ENCODE measurements around the gene TWF1. TPM values are rescaled to one million over a fixed set of nuclear protein-coding genes. Genes with fewer than 3 reads are reported as not detected.
"Not testable (repeated sequence)": the region's sequence is repeated elsewhere in the genome, so short reads cannot be mapped to it uniquely, and the experiment has no call there.

Gene TWF1
- 10 to 100 TPM; 20.4 to 21.7 (median 21.3) TPM for polyA plus RNA-seq

DNA sequence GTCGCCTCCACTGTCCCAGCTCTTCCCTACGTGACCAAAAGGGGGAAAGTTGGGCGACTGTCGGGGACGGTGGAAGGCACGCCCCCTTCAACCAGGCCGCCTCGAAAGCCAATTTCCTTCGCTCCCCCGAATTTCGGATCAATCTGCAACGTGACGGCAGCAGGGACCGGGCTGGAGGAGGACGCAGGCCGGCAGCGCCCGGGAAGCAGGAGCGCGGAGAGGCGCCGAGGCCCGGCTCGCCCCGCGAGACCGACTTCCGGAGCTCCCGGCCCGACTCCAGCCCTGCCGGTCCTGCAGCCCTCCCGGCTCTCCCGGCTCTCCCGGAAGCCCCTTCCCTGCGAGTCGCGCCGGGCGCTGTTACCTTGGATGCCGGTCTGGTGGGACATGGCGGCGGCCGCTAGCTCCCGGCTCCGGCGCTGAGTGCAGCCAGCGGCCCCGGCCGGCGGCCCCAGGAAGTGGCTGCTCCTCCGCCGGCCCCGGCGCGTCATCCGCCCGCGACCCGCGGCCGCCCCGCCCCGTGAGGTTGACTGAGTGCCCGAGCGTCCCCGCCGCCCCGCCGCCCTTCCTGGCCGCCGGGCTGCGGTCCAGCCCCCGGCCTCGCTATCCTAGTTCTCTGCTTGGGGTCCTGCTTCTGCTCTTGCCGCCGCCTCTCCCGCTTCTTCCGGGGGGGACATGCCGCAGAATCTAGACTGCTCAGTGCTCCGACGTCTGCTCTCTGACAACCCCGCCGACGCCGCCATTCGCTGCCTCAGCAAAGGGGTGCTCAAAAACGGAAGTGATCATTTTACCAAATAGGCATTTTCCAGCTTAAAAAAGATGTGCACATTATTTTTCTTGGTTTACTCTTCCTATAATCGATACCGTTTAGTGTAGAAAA, at the start of gene TWF1:
Gene TWF1, minus strand, starts transcription at position 458 of the 877 bp plus-strand sequence. Its CDS starts 72 bp downstream, at position 386.
- peak; percentile 90 to 91 (median 91) for DNase-seq
- Mint-ChIP-seq H3K27me3 (ENCODE audit: low read depth in 3 of 3) (peaks cover 2 to 15% (median 9%) of the 10 kb centered on the region in 3 donors), H3K36me3 (peaks cover 0 to 6% (median 6%) of the 10 kb centered on the region in 3 donors), H3K27ac (peak within 1 kb of the TSS; percentile 98 to 100 (median 100)), H3K4me1 (peaks cover 34 to 51% of the 10 kb centered on the region in 2 donors), H3K9me3 (no peaks in the 10 kb centered on the region), H3K4me3 (peak within 1 kb of the TSS; percentile 99 to 100 (median 100))

DNA sequence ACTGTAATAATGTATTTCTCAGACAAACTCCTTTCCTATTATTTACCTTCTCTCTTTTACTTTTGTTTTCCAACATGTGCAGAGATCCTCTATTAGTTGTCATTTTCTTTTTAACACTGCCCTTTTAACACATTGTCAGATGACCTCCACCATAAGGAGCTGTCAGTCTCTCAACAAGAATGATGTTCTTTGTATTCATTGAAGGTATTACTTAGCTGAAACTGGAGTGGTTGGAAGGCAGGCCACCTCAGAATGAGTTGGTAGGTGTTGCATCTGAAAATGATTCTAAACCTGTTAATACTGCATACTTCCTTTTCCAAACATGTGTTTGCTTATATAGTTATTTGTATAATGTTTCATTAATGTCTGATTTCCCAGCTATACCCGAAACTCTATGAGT, 46.6 kb upstream of the TWF1 start:
- H3K4me1 Mint-ChIP-seq = no peaks in the 10 kb centered on the region
- H3K9me3 Mint-ChIP-seq = peaks cover under 1 to 5% (median 2%) of the 10 kb centered on the region in 6 donors
- H3K27me3 Mint-ChIP-seq (ENCODE audit: low read depth in 3 of 3) = peaks cover 0 to under 1% (median 0%) of the 10 kb centered on the region in 3 donors
- H3K27ac Mint-ChIP-seq = no peak overlapping the region
- H3K36me3 Mint-ChIP-seq = peaks cover 2 to 12% (median 3%) of the 10 kb centered on the region in 3 donors
- H3K4me3 Mint-ChIP-seq = no peak overlapping the region
- DNase-seq = no peak

DNA sequence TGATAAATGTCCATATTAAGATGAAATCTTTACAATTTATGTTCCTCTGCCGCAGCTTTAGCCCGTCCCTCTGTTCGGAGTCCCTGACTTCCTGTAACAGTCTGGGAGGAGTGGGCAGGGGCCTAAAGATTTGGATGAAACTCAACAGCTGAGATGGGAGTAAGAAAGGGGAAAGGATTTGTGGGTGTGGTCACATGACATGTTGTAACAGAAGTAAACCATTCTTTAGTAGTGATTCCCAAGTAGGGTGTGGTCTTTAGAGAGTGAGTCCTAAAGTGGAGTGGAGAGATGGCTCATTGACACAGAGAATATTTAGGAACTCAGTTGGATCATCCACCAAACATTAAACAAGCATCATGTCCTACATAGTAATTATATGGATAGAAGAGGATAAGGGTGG, 42.7 kb upstream of the TWF1 start:
- no peak for DNase-seq
- Mint-ChIP-seq H3K4me3 (no peak overlapping the region), H3K27ac (no peak overlapping the region), H3K36me3 (peaks cover 11 to 24% (median 22%) of the 10 kb centered on the region in 3 donors), H3K4me1 (no peaks in the 10 kb centered on the region), H3K27me3 (ENCODE audit: low read depth in 3 of 3) (peaks cover 0 to 1% (median 0%) of the 10 kb centered on the region in 3 donors), H3K9me3 (peaks cover 5 to 14% (median 7%) of the 10 kb centered on the region in 6 donors)

DNA sequence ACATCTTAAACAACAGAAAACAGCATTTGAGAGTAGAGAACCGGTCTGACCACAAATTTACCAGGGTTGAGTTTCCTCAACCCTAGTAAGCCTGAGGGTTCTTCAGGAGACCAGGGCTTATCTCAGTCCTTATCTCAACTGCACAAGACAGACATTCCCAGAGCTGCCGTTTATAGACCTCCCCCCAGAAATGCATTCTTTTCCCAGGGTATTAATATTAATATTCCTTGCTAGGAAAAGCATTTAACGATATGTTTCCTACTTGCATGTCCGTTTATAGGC, 42.0 kb upstream of the TWF1 start:
- Mint-ChIP-seq H3K4me1 (no peaks in the 10 kb centered on the region), H3K27ac (no peak overlapping the region), H3K4me3 (no peak overlapping the region), H3K36me3 (peaks cover 11 to 24% (median 22%) of the 10 kb centered on the region in 3 donors), H3K9me3 (peaks cover 5 to 14% (median 7%) of the 10 kb centered on the region in 6 donors), H3K27me3 (ENCODE audit: low read depth in 3 of 3) (peaks cover 0 to 1% (median 0%) of the 10 kb centered on the region in 3 donors)
- DNase-seq = no peak

DNA sequence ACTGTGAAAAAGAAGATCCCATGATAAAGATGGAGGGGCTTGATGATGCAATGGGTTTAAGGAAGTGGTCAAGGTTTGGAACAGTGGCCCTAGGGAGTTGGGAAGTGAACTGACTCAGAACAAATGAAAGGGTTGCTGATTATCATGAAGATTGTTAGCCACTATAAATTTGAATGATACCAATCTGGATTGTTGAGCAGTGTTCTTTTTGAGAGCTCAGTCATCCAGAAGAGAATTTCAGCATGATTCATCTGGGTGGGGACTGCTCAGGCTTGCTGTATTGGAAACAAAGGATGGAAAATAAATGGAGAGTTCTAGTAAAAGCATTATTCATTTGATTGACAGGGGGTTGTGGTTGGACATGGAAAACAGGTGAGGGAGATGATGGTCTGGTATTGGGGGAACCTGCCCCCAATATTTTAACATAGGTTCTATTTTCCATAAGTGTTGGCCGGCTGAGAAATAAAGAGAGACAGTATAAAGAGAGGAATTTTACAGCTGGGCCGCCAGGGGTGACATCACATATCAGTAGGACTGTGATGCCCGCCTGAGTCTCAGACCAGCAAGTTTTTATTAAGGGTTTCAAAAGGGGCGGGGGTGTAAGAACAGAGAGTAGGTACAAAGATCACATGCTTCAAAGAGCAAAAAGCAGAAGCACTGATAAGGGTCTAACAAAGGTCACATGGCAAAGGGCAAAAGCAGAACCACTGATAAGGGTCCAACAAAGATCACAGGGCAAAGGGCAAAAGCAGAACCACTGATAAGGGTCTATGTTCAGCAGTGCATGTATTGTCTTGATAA, 41.5 kb upstream of the TWF1 start:
- not testable (repeated sequence) for DNase-seq; H3K27ac Mint-ChIP-seq; H3K4me3 Mint-ChIP-seq; H3K27me3 Mint-ChIP-seq (ENCODE audit: low read depth in 3 of 3); H3K4me1 Mint-ChIP-seq
- Mint-ChIP-seq H3K9me3 (peaks cover 5 to 14% (median 7%) of the 10 kb centered on the region in 6 donors), H3K36me3 (peaks cover 11 to 24% (median 22%) of the 10 kb centered on the region in 3 donors)

DNA sequence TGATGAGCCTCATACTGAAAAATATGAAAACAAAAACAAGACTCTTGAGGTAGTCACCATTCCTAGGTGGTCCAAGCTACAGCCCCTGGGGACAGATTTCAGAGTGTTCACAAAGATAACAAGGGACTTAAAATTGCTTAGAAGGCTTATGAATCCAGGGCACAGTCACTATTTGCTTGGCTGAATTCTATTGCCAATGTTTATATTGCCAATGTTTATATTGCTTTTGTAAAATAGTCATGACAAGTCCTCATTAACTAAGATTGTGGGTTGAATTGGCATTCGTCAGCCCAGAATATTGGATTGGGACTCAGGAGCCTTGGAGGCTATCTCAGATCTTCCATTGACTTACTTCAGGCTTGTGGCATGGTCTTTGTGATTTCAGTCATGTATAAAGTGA, 36.1 kb upstream of the TWF1 start:
- H3K4me3 Mint-ChIP-seq = no peak overlapping the region
- no peak overlapping the region for H3K27ac Mint-ChIP-seq
- peaks cover 5 to 17% (median 9%) of the 10 kb centered on the region in 3 donors for H3K36me3 Mint-ChIP-seq
- peaks cover under 1 to 7% (median 4%) of the 10 kb centered on the region in 6 donors for H3K9me3 Mint-ChIP-seq
- H3K4me1 Mint-ChIP-seq = peaks cover 0 to 1% of the 10 kb centered on the region in 2 donors
- no peaks in the 10 kb centered on the region for H3K27me3 Mint-ChIP-seq (ENCODE audit: low read depth in 3 of 3)
- DNase-seq = no peak

DNA sequence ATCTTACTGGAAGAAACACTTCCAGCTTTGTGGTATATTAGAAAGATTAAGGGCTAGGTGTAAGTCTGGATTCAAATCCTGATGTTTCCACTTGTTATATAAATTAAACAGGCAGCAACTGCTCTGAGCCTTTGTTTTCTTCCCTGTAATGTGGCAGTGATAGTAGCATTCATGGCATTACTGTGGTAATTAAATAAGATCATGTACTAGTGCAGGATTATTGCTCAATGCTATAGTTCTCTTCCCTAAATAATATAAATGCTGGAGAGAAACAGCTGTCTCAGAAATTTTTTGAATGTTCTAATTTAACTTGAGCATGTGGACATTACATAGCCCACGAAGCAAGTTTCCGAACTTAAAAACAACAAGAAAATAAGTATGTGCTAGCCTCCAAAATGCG, 35.1 kb upstream of the TWF1 start:
- Mint-ChIP-seq H3K27ac (peak overlapping the region in 1 of 6 donors; percentile 60), H3K27me3 (ENCODE audit: low read depth in 3 of 3) (no peaks in the 10 kb centered on the region), H3K36me3 (peaks cover 0 to 6% (median under 1%) of the 10 kb centered on the region in 3 donors), H3K9me3 (no peaks in the 10 kb centered on the region), H3K4me3 (no peak overlapping the region), H3K4me1 (peaks cover 10 to 11% of the 10 kb centered on the region in 2 donors)
- DNase-seq = no peak

DNA sequence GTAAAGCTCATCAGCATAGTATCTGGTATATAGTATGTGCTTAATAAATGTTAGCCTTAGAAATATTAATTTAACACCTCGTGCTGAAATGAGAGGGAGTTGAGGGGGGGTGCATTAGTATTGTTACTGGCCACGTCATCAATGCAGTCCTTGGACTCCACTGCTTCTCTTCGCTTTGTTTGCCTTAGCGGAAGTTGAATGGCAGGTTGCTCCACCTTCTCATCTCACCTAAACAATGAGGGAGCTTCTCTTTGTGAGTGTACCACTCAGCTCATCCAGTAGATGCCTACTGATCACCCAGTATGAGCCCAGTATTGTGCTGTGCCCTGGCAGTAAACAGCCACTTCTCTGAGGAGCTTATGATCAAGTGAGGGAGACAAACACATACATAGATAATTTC, 34.2 kb upstream of the TWF1 start:
- no peak for DNase-seq
- H3K9me3 Mint-ChIP-seq = no peaks in the 10 kb centered on the region
- H3K4me3 Mint-ChIP-seq = no peak overlapping the region
- H3K4me1 Mint-ChIP-seq = peaks cover 12 to 13% of the 10 kb centered on the region in 2 donors
- peaks cover 0 to 2% (median 2%) of the 10 kb centered on the region in 3 donors for H3K27me3 Mint-ChIP-seq (ENCODE audit: low read depth in 3 of 3)
- no peaks in the 10 kb centered on the region for H3K36me3 Mint-ChIP-seq
- H3K27ac Mint-ChIP-seq = no peak overlapping the region

DNA sequence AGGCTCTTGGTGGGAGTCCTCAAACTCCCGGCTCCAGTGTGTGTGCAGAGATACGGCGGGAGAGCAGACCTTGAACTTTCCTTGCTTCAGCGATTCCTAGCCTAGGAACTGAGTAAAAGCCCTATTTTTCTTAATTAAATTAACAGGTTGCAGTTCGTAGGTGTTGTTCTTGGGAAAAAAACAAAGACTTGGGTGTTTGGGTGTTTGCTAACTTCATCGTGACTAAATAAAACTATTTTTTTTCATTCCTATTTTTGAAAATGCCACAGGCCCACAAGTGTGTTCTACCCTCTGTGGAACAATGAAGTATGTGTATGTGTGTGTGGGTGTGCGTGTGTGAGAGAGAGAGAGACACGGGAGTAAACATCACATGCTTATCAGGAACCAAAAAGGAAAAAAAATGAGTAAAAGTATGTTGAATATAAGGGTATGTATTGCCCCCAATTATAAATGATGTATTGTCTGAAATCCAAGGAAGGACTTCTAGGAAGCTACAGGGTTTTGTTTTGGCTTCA, 30.4 kb upstream of the TWF1 start:
- peak in 1 of 3 donors; percentile 13 for DNase-seq
- H3K27me3 Mint-ChIP-seq (ENCODE audit: low read depth in 3 of 3) = peaks cover 0 to 3% (median 2%) of the 10 kb centered on the region in 3 donors
- peak overlapping the region; percentile 43 to 94 (median 81) for H3K27ac Mint-ChIP-seq
- H3K4me3 Mint-ChIP-seq = peak overlapping the region; percentile 70 to 84 (median 82)
- peaks cover 43% of the 10 kb centered on the region in 2 donors for H3K4me1 Mint-ChIP-seq
- H3K9me3 Mint-ChIP-seq = no peaks in the 10 kb centered on the region
- no peaks in the 10 kb centered on the region for H3K36me3 Mint-ChIP-seq

DNA sequence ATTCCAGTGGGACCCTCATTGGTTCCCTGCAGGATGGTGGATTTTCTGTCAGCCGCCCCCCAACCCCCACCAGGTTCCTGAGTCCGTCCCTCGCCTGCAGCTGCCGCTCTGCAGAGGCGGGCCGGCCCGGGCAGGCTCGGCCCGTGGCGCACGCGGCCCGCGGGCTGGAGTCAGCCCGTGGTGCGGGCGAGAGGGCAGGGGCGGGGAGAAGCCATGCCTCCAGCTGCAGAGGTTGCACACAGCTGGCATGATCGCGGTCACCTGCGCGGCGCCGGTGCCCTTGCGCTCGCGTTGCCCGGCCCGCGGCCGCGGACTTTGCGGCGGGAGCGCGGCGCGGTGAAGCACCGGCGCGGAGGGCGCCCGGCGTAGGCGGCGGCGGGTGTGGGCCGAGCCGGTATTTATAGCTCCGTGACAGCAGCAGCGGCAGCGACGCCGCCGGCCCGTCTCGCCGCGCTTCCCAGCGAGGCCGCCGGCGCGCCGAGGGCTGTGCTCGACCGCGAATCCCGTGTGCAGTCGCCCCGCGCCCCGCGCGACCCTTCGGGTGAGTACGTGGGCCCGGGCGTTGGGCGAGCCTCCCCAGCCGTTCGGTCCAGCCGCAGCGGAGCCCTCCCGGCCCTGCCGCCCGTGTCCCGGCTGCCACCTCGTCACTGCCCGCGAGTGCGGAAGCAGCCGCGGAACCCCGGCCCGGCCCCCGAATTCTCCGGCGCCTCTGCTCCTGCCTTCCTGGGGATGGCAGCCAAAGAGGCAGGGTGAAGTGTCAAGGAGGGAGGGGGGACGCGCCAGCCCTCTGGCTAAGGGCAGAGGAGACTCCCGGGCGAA, 29.7 kb upstream of the TWF1 start, which contains the start of gene TMEM117:
Gene TMEM117, plus strand, starts transcription at position 426 of the 819 bp plus-strand sequence.
- Mint-ChIP-seq H3K9me3 (no peaks in the 10 kb centered on the region), H3K4me1 (peaks cover 44 to 47% of the 10 kb centered on the region in 2 donors), H3K4me3 (peak within 1 kb of the TSS; percentile 83 to 99 (median 91)), H3K36me3 (no peaks in the 10 kb centered on the region), H3K27me3 (ENCODE audit: low read depth in 3 of 3) (peaks cover 0 to 3% (median 2%) of the 10 kb centered on the region in 3 donors), H3K27ac (peak within 1 kb of the TSS; percentile 78 to 98 (median 90))
- DNase-seq = peak; percentile 67 to 75 (median 71)

DNA sequence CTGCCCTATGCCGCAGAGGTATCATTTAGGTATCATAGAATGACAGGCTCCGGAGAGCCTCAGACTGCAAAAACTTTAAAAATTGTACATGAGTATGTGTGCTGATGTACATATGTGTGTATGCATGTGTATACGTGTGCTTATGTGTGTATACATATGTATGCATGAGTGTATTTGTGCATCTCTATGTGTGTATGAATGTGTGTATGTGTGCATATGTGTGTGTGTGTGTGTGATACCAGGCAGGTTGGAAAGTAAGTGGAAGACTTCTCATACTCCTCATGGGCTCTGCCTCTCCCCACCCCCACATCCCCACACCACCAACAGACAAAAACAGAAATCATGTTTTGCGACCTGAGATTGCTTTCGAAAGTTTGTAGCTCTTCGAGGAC, 29.1 kb upstream of the TWF1 start:
- peaks cover 0 to 3% (median 2%) of the 10 kb centered on the region in 3 donors for H3K27me3 Mint-ChIP-seq (ENCODE audit: low read depth in 3 of 3)
- peak overlapping the region; percentile 83 to 99 (median 91) for H3K4me3 Mint-ChIP-seq
- peaks cover 44 to 47% of the 10 kb centered on the region in 2 donors for H3K4me1 Mint-ChIP-seq
- H3K27ac Mint-ChIP-seq = peak overlapping the region; percentile 67 to 98 (median 90)
- DNase-seq = no peak
- no peaks in the 10 kb centered on the region for H3K9me3 Mint-ChIP-seq
- H3K36me3 Mint-ChIP-seq = no peaks in the 10 kb centered on the region

DNA sequence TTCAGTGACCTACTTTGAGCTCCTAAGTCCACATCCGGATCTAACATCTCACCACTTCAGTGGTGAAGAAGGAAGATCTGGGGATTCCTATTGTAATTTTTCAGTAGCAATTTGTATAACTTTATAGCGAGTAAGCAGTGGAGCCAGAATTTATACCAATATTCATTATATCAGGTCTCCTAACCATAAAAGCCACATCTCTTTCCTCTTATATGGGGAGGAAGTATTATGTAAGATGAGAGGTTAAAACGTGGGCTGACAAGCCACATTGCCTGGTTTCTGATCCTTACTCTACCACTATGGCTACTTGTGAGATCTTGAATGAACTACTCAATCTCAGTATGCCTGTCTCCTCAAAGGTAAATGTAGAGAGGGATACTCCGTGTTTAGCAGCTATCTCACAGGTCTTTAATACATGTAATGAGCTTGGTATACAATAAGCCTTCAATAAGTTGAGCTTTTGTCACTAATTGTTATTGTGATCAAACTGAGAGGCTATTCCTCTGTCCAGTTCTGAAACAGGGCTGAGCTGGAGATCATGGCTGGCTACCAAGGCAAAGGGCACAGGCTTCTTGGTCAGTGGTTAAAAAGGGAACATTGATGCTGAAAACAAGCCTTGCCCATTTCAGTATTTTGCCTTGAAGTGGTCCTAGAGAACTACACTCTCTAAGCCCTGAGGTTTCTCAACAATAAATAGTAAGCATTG, 26.5 kb upstream of the TWF1 start:
- Mint-ChIP-seq H3K4me3 (peak overlapping the region in 3 of 5 donors; percentile 24 to 61 (median 30)), H3K4me1 (peaks cover 44 to 47% of the 10 kb centered on the region in 2 donors), H3K27ac (peak overlapping the region in 4 of 6 donors; percentile 21 to 58 (median 30)), H3K9me3 (no peaks in the 10 kb centered on the region), H3K36me3 (no peaks in the 10 kb centered on the region), H3K27me3 (ENCODE audit: low read depth in 3 of 3) (peaks cover 1 to 3% (median 2%) of the 10 kb centered on the region in 3 donors)
- DNase-seq = peak in 2 of 3 donors; percentile 6 to 19
